SK-N-MC (cell line): Measurements from ENCODE around the gene SIT1.

Source experiments
- EZH2 ChIP-seq: fragments of 200-600 bp; sonication (generic); IDR thresholded peaks from one replicate; pipeline ENCODE4 v1.6.1; 2017; ENCODE audit warnings: antibody characterized with exemption
- POLR2AphosphoS5 ChIP-seq: IDR thresholded peaks from 2 replicates; pipeline ENCODE4 v1.6.1; 2012; ENCODE audit warnings: mild to moderate bottlenecking, low read depth, low read length, borderline replicate concordance

- TF ChIP-seq POLR2AphosphoS5 (no peak), EZH2 (no peak)
These were observed 5.6 kb upstream of the SIT1 start for GRCh38 chr9:35656348-35656747.
